Measurements from ENCODE around the gene RBL1.
"Not testable (repeated sequence)": the region's sequence is repeated elsewhere in the genome, so short reads cannot be mapped to it uniquely, and the experiment has no call there.

Gene RBL1, protein sequence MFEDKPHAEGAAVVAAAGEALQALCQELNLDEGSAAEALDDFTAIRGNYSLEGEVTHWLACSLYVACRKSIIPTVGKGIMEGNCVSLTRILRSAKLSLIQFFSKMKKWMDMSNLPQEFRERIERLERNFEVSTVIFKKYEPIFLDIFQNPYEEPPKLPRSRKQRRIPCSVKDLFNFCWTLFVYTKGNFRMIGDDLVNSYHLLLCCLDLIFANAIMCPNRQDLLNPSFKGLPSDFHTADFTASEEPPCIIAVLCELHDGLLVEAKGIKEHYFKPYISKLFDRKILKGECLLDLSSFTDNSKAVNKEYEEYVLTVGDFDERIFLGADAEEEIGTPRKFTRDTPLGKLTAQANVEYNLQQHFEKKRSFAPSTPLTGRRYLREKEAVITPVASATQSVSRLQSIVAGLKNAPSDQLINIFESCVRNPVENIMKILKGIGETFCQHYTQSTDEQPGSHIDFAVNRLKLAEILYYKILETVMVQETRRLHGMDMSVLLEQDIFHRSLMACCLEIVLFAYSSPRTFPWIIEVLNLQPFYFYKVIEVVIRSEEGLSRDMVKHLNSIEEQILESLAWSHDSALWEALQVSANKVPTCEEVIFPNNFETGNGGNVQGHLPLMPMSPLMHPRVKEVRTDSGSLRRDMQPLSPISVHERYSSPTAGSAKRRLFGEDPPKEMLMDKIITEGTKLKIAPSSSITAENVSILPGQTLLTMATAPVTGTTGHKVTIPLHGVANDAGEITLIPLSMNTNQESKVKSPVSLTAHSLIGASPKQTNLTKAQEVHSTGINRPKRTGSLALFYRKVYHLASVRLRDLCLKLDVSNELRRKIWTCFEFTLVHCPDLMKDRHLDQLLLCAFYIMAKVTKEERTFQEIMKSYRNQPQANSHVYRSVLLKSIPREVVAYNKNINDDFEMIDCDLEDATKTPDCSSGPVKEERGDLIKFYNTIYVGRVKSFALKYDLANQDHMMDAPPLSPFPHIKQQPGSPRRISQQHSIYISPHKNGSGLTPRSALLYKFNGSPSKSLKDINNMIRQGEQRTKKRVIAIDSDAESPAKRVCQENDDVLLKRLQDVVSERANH

DNA sequence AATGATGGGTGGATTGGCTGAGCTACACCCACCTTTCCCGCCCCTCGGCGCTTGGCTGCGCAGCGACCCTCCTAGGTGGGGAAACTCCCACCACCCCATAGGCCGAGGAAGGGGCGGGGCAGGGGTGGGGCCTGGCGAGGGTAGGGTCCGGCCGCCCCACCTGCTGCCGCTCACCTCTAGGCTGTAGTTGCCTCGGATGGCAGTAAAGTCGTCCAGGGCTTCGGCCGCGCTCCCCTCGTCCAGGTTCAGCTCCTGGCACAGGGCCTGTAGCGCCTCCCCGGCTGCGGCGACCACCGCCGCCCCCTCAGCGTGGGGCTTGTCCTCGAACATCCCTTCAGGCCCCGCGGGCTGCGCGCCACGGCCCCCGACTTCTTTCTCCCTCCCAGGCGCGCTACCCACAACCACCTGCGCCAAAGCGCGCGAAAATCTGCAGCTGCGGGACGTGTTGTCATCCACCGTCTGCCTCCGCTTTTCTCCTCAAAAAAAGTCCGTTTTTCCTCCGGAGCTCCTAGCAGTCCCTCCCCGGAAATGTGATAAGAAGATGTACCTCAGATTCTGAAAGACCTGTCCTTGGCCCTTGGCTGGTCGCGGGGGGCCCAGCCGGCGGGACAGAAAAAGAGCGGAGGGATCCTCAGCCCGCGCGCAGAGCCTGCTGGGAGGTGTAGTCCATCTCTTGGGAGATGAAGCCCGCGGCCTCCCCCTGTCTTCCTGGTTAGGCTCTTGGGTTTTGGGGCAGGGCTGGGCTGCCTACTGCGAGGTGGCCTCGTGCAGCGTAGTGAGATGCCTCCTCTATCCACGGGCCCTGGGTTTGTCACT lies at the start of gene RBL1:
TSS of gene RBL1 (minus strand) at position 399 of the 816 bp plus-strand sequence. CDS start at position 330, 69 bp downstream.
- DNase-seq = peak; percentile 55 to 62

- DNase-seq = peak; percentile 38 to 41
These were observed 49.1 kb upstream of the RBL1 start for GRCh38 chr20:37144856-37145404.

GRCh38 chr20:37142708-37143107 lies 46.9 kb upstream of the RBL1 start:
- DNase-seq = no peak

GRCh38 chr20:37137547-37137946 lies 41.8 kb upstream of the RBL1 start:
- no peak for DNase-seq

DNA sequence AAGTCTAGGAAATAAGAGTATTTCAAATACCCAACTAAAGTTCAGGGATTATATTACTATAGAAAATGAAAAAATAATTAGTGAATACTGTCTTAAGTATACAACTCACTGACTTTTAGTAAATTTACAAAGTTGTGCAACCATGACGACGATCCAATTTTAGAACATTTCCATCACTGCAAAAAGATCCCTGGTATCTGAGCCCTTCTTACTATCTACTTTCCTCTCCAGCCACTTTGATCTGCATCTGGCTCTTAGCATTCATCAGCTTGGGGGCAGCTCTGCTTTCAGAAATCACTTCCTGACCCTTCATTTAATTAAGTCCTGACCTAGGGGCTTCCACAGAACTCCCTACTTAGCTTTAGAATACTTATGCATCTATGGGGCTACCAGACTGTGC lies 38.2 kb upstream of the RBL1 start:
- DNase-seq = no peak

GRCh38 chr20:37131486-37131885 lies 35.7 kb upstream of the RBL1 start:
- no peak for DNase-seq

DNA sequence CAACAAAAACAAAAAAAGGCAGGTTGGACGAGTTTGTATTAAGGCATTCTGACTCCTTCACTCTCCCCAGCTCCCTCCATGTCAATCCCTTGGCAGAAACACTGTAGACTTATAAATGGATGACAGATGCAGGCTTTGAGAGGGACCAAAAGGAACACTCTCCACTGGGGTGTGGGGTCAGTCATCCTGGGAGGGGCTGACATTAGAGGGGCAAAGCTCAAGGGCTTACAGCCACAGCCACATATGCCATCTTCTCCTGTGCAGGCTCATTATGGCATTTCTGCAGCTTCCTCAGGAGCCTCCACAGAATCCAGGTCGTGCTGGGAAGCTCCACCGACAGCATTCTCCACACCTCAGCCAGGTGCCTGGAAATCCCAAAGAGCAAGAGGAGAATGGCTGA lies 33.0 kb upstream of the RBL1 start:
- no peak for DNase-seq

DNA sequence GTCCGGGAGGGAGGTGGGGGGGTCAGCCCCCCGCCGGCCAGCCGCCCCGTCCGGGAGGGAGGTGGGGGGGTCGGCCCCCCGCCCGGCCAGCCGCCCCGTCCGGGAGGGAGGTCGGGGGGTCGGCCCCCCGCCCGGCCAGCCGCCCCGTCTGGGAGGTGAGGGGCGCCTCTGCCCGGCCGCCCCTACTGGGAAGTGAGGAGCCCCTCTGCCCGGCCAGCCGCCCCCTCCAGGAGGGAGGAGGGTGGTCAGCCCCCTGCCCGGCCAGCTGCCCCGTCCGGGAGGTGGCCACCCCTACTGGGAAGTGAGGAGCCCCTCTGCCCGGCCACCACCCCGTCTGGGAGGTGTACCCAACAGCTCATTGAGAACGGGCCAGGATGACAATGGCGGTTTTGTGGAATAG lies 30.5 kb upstream of the RBL1 start:
- not testable (repeated sequence) for DNase-seq

DNA sequence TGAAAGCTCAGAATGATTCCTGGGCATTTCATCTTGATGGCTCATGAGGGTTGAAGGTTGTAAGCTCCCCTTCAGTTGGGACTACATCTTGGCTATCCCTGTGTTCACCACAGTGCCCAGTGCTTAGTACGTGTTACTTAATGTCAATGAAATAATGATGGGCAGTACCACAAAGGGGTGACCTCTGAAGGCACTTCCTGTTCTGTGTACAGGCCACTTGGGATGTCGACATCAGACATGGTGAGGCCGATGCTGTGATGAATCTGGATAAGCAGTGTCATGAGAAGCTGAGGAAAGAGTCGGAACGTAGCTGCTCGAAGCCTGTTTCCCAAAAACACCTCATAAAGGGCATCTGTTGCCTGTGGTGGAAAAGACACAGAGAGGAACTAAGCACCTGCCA lies 27.6 kb upstream of the RBL1 start:
- peak; percentile 85 to 89 for DNase-seq

- DNase-seq = no peak
These were observed 24.7 kb upstream of the RBL1 start for GRCh38 chr20:37120497-37120896.

GRCh38 chr20:37119356-37120036 lies 23.7 kb upstream of the RBL1 start:
- no peak for DNase-seq

DNA sequence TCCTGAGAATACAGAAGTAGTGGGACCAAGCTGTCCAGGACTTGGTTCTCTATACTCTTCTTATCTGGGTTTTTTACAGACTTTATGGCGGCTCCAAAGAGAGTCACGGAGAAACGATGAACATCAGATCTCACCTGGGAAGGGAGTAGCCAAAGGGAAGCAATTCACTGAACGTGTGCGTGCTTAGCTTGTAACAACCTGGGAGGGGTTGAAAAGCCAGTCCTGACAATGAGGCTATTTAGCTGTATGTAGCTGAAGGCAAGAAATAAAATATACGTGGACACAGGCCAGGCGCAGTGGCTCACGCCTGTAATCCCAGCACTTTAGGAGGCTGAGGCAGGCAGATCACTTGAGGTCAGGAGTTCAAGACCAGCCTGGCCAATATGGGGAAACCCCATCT lies 18.2 kb upstream of the RBL1 start:
- no peak for DNase-seq

- DNase-seq = no peak
These were observed 16.2 kb upstream of the RBL1 start for GRCh38 chr20:37111926-37112455.

GRCh38 chr20:37108676-37109075 lies 12.9 kb upstream of the RBL1 start:
- DNase-seq = no peak

- DNase-seq = no peak
These were observed 6.8 kb upstream of the RBL1 start for GRCh38 chr20:37102571-37102970.

DNA sequence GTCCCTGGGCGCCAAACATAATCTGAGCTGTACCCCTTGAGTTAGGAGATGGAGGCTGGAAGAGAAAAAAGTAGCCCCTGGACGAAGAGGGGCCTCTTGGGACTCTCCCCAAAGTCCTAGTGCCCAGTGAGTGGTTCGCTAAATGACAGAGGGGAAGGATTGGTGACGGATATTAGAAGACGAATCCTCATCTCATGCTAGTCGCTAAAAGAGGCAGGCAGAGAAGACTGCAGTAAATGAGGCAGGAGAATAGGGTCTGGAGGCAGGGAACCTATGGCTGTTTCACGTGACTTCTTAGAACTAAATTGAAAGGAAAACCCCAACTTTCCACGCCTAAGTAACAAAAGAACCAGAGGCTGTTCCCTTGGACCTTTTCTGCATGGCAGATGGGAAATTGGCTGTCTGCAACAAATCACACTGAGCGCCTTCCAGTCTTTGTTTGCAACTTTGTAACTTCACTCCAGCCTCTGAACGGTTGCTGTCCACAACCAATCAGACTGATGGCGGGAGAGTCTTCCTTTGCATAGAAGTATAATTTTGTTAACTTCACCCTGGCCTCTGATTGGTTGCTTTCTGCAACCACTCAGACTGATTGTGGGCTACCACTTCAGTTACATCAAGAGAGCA lies 731 bp upstream of the RBL1 start:
- DNase-seq = no peak

DNA sequence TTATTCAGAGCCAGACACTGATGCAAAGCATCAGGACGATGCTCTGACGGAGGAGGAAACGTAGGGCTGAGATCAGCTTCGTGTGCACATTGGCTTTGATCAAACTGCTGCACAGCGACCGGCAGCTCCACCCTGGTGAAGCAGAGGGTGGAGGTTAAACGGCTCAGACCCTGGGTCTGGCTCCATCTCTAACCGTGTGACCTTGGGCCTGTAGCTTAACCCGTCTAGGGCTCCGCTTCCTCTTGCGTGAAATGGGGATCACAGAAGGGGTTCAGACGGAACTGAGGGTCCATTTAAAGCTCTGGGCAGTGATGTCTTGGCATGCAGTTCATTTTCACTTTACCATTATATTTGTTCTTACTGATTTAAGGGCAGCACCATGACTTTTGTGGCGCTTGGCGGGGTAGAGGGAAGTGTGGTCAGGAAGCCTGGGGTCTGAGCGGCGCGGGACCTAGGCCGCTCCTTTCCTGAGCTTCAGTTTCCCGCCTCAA lies 644 bp downstream of the RBL1 start:
- DNase-seq = peak; percentile 13 to 21

DNA sequence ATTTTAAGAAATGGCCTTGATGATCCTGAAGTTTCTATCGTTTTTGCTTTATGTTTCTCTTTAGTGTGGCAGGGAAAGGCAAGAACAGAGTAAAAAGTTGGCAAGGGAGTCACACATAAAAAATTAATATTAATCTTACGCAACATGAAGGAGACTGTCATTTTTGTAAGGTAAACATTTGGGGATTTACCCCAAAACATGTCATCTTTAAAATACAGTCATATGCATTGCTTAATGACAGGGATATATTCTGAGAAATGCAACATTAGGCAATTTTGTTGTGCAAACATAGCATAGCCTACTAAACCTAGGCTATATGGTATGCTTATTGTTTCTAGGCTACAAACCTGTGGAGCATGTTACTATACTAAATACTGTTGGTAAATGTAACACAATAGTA lies 5.4 kb downstream of the RBL1 start:
- peak; percentile 85 to 86 for DNase-seq

GRCh38 chr20:37081717-37082289 lies 14.0 kb downstream of the RBL1 start:
- peak in 1 of 2 donors; percentile 23 for DNase-seq

GRCh38 chr20:37077009-37077408 lies 18.8 kb downstream of the RBL1 start:
- no peak for DNase-seq
